Endothelial cell of umbilical vein (primary cell): ENCODE results near the gene POU2AF1. TPM values are rescaled to one million over a fixed set of nuclear protein-coding genes. Genes with fewer than 3 reads are reported as not detected.

ENCODE experiments used
- BruUV-seq: library from RNA; stranded (reverse); fragments of 400-500 nt; replicated peaks from 2 replicates; lab custom pipeline; 2021; lab: Mats Ljungman, UMichigan
- CTCF ChIA-PET: fragments of 300-600, 350-600 bp; sonication (Branson Sonifier 250); formaldehyde crosslinking; loops from one replicate; lab custom pipeline; 2021; ENCODE audit warnings: antibody characterized with exemption, inconsistent platforms; lab: Charles Lee
- POLR2A ChIA-PET: fragments of 300-600, 350-600 bp; sonication (Branson Sonifier 250); formaldehyde crosslinking; loops from one replicate; lab custom pipeline; 2021; ENCODE audit warnings: antibody characterized with exemption, inconsistent platforms; lab: Charles Lee
- DNase-seq: peaks from one replicate; pipeline ENCODE4 v3.0.0-alpha.2; 2011; ENCODE audit warnings: low read depth, low spot score
- FAIRE-seq: peaks from 2 replicates; lab custom pipeline; 2011; peaks lifted over from hg19 to GRCh38; lab: Jason Lieb, UNC
- H2AFZ ChIP-seq: 2 replicates; pipeline ENCODE4 v1.6.0; 2012; ENCODE audit warnings: low read depth, low read length, control low read depth, inconsistent platforms
- H3K27ac ChIP-seq: 2 replicates; pipeline ENCODE4 v1.5.1; 2011; ENCODE audit warnings: low read depth, mild to moderate bottlenecking, control low read depth, low read length, moderate library complexity; ENCODE audit not compliant: insufficient read depth
- H3K27me3 ChIP-seq, 2 experiments: 2 replicates each; pipeline versions ENCODE4 v1.6.0 to v1.6.1; 2011; ENCODE audit warnings: low read length in 2 of 2, mixed read lengths in 1 of 2; ENCODE audit not compliant: control insufficient read depth in 2 of 2, insufficient read depth in 2 of 2
- H3K36me3 ChIP-seq, 2 experiments: 2 replicates in 1 of 2; 3 replicates in 1 of 2; pipeline ENCODE4 v1.5.1; 2011; ENCODE audit warnings: low read length in 2 of 2, mild to moderate bottlenecking in 1 of 2, moderate library complexity in 1 of 2; ENCODE audit not compliant: control insufficient read depth in 2 of 2, insufficient read depth in 2 of 2; ENCODE audit errors: extremely low read depth in 1 of 2
- H3K4me1 ChIP-seq: 3 replicates; pipeline ENCODE4 v1.5.1; 2011; ENCODE audit warnings: mild to moderate bottlenecking, low read length; ENCODE audit not compliant: control insufficient read depth, insufficient read depth; ENCODE audit errors: extremely low read depth
- H3K4me2 ChIP-seq: 2 replicates; pipeline ENCODE4 v1.6.1; 2011; ENCODE audit warnings: low read length, control low read depth, mixed read lengths; ENCODE audit not compliant: insufficient read depth
- H3K4me3 ChIP-seq, 3 experiments: fragments of 200-600 bp in 1 of 3; sonication (generic), shearing (Covaris generic) in 1 of 3; replicated peaks in 1 of 3; 2 replicates each; pipeline ENCODE4 v1.5.1; 2011 to 2016; ENCODE audit warnings: control low read depth in 3 of 3, low read length in 3 of 3, mild to moderate bottlenecking in 2 of 3, inconsistent platforms in 1 of 3, low read depth in 1 of 3, moderate library complexity in 1 of 3; ENCODE audit not compliant: insufficient read depth in 1 of 3
- H3K79me2 ChIP-seq: 2 replicates; pipeline ENCODE4 v1.6.0; 2012; ENCODE audit warnings: low read length, inconsistent platforms; ENCODE audit not compliant: control insufficient read depth, insufficient read depth
- H3K9ac ChIP-seq: replicated peaks from 2 replicates; pipeline ENCODE3; 2011; ENCODE audit warnings: low read length, control low read depth; ENCODE audit not compliant: insufficient read depth; ENCODE audit errors: extremely low read depth
- H3K9me1 ChIP-seq: replicated peaks from 3 replicates; pipeline ENCODE4 v1.6.0; 2011; ENCODE audit warnings: mild to moderate bottlenecking, low read length; ENCODE audit not compliant: control insufficient read depth, insufficient read depth; ENCODE audit errors: extremely low read depth
- H3K9me3 ChIP-seq: replicated peaks from 2 replicates; pipeline ENCODE4 v1.5.1; 2012; ENCODE audit warnings: low read length, inconsistent platforms; ENCODE audit not compliant: control insufficient read depth, insufficient read depth
- H4K20me1 ChIP-seq: replicated peaks from 2 replicates; pipeline ENCODE3; 2011; ENCODE audit warnings: mild to moderate bottlenecking, low read length; ENCODE audit not compliant: control insufficient read depth, insufficient read depth; ENCODE audit errors: extremely low read depth
- CTCF ChIP-seq, 2 donors: IDR thresholded peaks; 1 replicate in 1 of 2; 2 replicates in 1 of 2; pipeline ENCODE4 v1.5.1; 2011; ENCODE audit warnings: low read length in 2 of 2, mild to moderate bottlenecking in 2 of 2, moderate library complexity in 2 of 2, control low read depth in 1 of 2, inconsistent platforms in 1 of 2, low read depth in 1 of 2; ENCODE audit not compliant: insufficient read depth in 1 of 2; ENCODE audit errors: extremely low read depth in 1 of 2
- EZH2 ChIP-seq: IDR thresholded peaks from 2 replicates; pipeline ENCODE4 v1.6.1; 2012; ENCODE audit warnings: borderline replicate concordance, low read depth, mild to moderate bottlenecking, moderate library complexity, low read length, inconsistent platforms; ENCODE audit not compliant: severe bottlenecking
- FOS ChIP-seq: IDR thresholded peaks from 2 replicates; pipeline ENCODE4 v1.6.1; 2011; ENCODE audit warnings: mild to moderate bottlenecking, low read length, moderate library complexity, borderline replicate concordance; ENCODE audit not compliant: insufficient read depth
- GATA2 ChIP-seq: IDR thresholded peaks from 2 replicates; pipeline ENCODE4 v1.7.0; 2011; ENCODE audit warnings: low read depth, mild to moderate bottlenecking, moderate library complexity, mixed read lengths, low read length; ENCODE audit not compliant: insufficient read length, insufficient read depth
- JUN ChIP-seq: IDR thresholded peaks from 2 replicates; pipeline ENCODE4 v1.6.1; 2011; ENCODE audit warnings: borderline replicate concordance, low read depth; ENCODE audit not compliant: insufficient read length, insufficient read depth
- MAX ChIP-seq: IDR thresholded peaks from 2 replicates; pipeline ENCODE4 v1.6.1; 2011; ENCODE audit not compliant: insufficient read depth, insufficient read length
- MYC ChIP-seq: IDR thresholded peaks from one replicate; pipeline ENCODE4 v1.6.1; 2011; ENCODE audit warnings: mild to moderate bottlenecking, low read depth, low read length
- POLR2AphosphoS5 ChIP-seq: IDR thresholded peaks from 2 replicates; pipeline ENCODE4 v1.6.1; 2012; ENCODE audit warnings: low read depth, mild to moderate bottlenecking, control low read depth, low read length, moderate library complexity; ENCODE audit not compliant: insufficient read depth
- dilution Hi-C: fragments of 300-500 bp; cut with MboI; formaldehyde crosslinking; loops from one replicate; pipeline ENCODE4 v1.15.0; 2019; ENCODE audit warnings: low sequenced_read_pairs; ENCODE audit not compliant: extremely low pct_ligation_motif_present
- intact Hi-C: fragments of 100-400 bp; cut with micrococcal nuclease; formaldehyde crosslinking; loops from one replicate; pipeline ENCODE4 v1.10.0; 2022
- polyA plus RNA-seq, 4 experiments: library from polyadenylated mRNA; depleted of rRNA in 3 of 4; stranded (reverse) in 3 of 4; unstranded in 1 of 4; fragments of >200 nt; gene quantifications; 2 replicates each; pipeline versions ENCODE4 v1.2.1 to v1.2.3, GENCODE V29; 2011 to 2012; ENCODE audit warnings: missing spikeins in 1 of 4
- total RNA-seq: library from RNA; stranded (reverse); gene quantifications from 2 replicates; pipeline ENCODE4 v1.2.3, GENCODE V29; 2021

Gene POU2AF1
- total and polyA plus RNA-seq, 2 donors (not counting 3 experiments of a cell fraction or from before 2014, with no cell fraction given), result not detected

- Histone ChIP-seq H3K27ac (no peak overlapping the region), H3K9me1 (no peaks in the 10 kb centered on the region), H2AFZ (no peak overlapping the region), H3K9me3 (no peaks in the 10 kb centered on the region), H4K20me1 (no peaks in the 10 kb centered on the region), H3K79me2 (no peaks in the 10 kb centered on the region), H3K4me3 (no peak overlapping the region), H3K4me1 (no peaks in the 10 kb centered on the region), H3K27me3 (no peaks in the 10 kb centered on the region), H3K9ac (no peak overlapping the region), H3K4me2 (no peak overlapping the region), H3K36me3 (no peaks in the 10 kb centered on the region)
- FAIRE-seq, result no peak
- CTCF ChIA-PET, result interaction anchor here (1.6 kb wide), 1 partner anchor 8 kb away, joined by 5 read pairs; no protein-coding TSS in a partner anchor
- POLR2A ChIA-PET, result no interaction called here
- DNase-seq, result no peak
- dilution Hi-C loops (no loop called here), intact Hi-C loops (no loop called here)
- BruUV-seq, result no TSS peak
- no peak for TF ChIP-seq EZH2
- TF ChIP-seq JUN, result no peak
- TF ChIP-seq FOS, result no peak
- no peak for TF ChIP-seq CTCF (IDR thresholded peaks at IDR 0.05; ENCODE audit: extremely low read depth in 1 of 2, insufficient read depth in 1 of 2, low read depth in 1 of 2, low read length in 2 of 2)
- no peak for TF ChIP-seq POLR2AphosphoS5
- TF ChIP-seq MYC, result no peak
- no peak for TF ChIP-seq GATA2
- TF ChIP-seq MAX, result no peak
Measured at GRCh38 chr11:111349191-111349695, 29.8 kb downstream of the POU2AF1 start.
